ENCODE measurements around the gene PLS3.
"Not testable (repeated sequence)": the region's sequence is repeated elsewhere in the genome, so short reads cannot be mapped to it uniquely, and the experiment has no call there.

PLS3 gene, protein sequence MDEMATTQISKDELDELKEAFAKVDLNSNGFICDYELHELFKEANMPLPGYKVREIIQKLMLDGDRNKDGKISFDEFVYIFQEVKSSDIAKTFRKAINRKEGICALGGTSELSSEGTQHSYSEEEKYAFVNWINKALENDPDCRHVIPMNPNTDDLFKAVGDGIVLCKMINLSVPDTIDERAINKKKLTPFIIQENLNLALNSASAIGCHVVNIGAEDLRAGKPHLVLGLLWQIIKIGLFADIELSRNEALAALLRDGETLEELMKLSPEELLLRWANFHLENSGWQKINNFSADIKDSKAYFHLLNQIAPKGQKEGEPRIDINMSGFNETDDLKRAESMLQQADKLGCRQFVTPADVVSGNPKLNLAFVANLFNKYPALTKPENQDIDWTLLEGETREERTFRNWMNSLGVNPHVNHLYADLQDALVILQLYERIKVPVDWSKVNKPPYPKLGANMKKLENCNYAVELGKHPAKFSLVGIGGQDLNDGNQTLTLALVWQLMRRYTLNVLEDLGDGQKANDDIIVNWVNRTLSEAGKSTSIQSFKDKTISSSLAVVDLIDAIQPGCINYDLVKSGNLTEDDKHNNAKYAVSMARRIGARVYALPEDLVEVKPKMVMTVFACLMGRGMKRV

DNA sequence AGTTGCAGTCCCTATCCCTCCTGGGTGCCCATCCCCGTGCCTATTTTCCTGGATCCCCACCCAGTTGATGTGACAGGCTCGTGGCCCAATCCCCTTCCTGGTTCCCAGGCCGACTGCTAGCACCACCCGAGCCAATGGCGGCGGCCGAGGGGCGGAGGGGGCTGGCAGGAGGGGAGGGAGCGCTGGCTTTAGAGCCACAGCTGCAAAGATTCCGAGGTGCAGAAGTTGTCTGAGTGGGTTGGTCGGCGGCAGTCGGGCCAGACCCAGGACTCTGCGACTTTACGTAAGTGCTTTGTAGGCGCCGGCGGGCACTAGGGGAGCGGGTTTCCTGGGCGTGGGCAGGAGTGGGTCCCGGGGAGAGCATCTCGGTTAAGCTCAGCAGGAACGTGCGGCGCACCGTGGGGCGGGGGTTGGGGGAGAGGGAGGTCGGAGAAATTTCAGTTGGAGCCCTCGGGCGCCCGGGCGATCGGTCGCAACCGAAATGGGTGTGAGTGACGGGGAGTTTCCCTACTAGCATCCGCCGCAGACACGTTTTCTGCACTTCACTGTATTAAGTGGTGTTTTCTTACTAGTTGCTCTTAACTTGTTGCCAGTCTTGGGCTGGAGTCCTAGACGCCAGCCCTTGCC is at the start of gene PLS3:
TSS of gene PLS3 (plus strand) at position 197 of the 627 bp plus-strand sequence. CDS start 49,077 bp downstream, outside the sequence.
- peak; percentile 79 for DNase-seq (ENCODE audit: low spot score)

DNA sequence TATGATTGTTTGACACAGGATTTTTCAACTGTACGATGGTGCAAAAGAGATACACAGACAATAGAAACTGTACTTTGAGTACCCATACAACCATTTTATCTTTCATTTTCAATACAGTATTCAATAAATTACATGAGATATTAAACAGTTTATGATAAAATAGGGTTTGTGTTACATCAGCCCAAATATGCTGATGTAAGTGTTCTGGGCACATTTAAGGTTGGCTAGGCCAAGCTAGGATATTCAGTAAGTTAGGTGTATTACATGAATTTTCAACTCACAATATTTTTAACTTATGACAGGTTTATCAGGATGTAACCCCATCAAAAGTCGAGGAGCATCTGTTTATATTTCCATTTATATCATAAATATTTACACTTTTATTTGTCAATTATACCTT is 42.9 kb upstream of the PLS3 start:
- no peak for DNase-seq (ENCODE audit: low spot score)

DNA sequence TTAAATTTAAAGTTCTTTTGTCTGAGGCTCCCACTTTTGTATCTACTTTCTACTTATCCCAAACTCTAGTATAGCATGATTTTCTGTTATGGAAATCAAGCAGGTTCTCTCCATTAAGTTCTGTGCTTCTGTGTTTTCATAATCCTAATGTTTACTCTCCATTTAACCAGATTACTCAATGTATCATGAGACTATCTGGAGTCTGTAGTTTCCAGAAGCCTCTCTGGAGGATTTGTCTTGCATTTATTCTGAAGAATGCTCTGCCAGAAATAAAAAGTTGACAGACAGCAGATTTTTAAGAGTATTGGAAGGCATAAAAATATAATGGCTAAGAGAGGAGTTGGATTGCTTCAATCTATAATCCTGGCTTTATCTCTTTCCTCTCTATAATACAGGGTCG is 39.2 kb upstream of the PLS3 start:
- DNase-seq (ENCODE audit: low spot score): no peak

DNA sequence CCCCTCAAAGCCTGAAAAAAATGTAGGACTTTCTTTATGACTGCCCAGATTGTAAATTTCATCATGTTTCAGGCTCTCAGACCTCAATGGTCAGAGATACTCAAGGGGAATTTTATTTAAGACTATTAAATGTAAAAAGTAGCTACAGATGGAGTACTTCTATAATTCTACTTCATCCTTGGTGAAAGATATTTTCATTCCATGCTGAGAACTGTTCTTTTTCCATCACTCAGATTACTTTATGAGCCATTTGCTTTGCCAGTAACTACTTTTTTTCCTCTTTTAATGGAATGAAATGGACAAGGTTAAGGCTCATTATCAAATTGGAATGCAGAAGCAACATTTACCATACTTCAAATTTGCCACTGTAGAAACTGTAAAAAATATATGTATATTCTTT is 38.0 kb upstream of the PLS3 start:
- no peak for DNase-seq (ENCODE audit: low spot score)

DNA sequence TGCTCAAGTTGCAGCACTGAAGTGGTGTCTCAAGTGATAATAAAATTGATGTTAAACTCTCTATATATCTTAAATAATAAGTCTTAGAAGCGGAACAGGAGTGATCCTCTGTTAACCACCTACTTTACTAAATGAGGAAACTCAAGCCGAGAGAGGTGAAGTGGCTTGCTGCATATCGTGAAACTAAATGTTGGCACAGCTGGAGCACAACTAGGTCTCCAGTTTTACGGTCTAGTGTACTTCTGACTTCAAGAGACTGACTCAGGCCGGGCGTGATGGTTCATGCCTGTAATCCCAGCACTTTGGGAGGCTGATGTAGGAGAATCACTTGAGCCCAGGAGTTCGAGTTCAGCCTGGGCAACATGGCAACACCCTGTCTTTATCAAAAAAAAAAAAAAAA is 35.5 kb upstream of the PLS3 start:
- no peak for DNase-seq (ENCODE audit: low spot score)

DNA sequence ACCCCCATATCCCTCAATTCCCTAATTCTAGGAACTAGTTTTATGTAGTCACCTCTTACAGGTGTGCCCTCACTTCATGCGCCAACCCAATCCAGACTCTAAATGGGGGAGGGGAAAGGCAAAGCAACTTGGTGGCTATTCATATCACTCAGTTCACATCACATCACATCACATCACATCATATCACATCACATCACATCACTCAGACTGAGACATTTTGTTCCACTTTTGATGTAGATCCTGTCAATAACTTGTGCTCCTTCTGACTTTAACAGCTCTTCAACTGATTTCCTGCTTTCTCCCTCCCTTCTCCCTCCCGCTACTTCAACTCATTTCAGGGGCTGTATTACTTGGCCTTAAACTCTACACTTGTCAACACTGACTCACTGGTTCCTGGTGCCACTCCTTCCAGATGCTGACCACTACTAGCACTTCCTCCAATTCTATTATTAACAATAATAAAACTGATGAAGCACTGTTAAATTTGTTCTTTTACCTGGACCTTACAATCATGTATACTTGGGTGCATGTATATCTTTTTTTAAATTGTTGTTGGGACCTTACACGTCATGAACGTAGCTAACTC is 29.1 kb upstream of the PLS3 start:
- DNase-seq (ENCODE audit: low spot score): no peak

DNA sequence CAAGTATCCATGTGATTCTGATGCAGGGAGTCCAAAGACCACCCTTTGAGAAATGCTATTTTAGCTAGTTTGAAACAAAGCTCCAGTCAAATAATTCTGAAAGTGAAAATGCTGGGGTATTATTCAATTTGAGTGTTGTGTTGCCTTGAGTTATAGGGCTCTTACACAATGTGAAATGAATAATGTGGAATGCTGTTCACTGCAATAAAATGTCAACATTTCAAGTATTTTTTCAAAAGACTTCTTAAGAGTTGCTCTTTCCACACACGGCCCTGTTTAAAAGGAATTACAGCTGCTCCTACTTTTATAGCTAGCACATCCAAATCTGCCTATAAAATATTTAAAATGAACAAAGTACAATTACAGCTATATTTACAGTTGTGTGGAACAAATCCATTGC is 27.5 kb upstream of the PLS3 start:
- no peak for DNase-seq (ENCODE audit: low spot score)

DNA sequence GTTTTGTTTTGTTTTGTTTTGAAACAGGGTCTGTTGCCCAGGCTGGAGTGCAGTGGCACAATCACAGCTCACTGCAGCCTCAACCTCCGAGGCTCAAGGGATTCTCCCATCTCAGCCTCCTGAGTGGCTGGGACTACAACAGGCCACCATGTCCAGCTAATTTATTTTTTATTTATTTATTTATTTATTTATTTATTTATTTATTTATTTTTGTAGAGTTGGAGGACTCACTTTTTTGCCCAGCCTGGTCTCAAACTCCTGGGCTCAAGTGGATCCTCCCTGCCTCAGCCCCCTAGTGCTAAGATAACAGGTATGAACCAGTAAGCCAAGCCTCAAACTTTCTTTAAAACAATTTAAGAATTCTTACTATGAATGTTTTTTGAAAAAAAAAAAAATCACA is 26.6 kb upstream of the PLS3 start:
- DNase-seq (ENCODE audit: low spot score): no peak

DNA sequence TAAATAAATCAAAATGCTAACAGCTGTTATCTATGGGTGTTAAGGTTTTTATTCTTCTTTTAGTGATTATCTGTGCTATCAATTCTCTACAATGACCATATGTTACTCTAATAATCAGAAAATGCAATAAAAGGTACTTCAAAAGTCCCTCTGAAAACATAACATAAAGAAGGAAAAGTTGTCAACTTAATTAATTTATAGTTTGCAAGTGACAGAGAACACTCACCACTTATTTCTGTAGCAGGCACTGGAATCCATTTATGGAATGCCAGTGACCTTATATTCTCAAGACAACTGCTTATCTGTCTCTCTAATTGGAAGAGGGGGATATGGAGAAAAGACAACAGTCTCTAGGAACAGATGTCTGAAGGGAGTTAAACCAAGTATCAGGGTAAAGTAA is 25.6 kb upstream of the PLS3 start:
- DNase-seq (ENCODE audit: low spot score): no peak

DNA sequence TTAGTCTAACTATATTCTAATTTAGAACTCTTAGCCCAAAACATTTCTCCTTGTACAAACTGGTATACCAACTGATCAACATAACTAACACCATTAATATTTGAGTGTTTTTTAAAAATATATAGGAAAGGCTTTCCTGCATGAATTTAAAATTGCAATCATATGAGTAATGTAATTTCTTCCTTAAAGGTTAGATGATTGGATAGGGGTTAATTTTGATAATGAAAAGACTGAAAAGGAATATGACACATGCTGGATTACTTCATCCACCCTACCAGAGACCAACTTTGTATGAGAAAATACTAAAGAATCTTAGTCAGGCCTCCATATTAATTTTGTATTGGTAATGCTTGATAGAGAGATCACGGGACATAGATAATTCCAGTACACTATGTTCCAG is 25.1 kb upstream of the PLS3 start:
- no peak for DNase-seq (ENCODE audit: low spot score)

DNA sequence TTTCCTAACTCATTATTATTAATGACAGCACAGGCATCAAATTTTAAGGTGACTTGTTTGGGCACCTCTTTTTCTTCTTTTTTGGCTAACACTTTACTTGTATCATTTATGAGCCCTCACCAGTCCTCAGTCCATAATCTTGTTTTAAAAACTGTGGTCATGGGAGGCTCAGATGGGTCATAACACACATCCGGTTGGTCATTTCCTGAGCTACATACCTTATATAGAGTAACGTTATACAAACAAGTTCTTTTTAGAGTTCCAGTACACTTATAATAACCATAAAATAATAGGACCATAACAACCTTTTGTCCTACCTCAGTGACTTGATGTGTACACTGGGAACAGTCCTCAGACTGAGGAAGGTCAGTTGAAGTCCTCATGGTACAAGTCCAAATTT is 21.1 kb upstream of the PLS3 start:
- no peak for DNase-seq (ENCODE audit: low spot score)

DNA sequence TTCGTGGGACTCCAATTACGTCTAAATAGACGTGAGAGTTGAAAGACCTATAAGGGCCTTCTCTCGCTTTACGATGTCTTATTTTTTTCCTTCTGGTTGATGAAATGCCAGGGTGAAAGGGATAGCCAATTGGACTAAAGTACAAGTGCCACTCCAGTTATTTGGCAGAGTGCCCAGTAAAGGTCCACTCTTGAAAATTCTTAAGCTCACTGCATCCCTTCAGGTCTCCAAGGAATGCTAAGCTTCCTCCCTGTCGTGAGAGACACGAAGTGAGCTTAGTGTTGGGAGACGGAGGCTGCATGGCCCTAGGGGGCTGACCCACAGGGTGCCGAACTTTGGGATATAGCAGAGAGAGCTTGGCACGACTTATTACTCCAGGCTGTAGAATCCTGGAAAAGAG is 19.9 kb upstream of the PLS3 start:
- not testable (repeated sequence) for DNase-seq (ENCODE audit: low spot score)

DNA sequence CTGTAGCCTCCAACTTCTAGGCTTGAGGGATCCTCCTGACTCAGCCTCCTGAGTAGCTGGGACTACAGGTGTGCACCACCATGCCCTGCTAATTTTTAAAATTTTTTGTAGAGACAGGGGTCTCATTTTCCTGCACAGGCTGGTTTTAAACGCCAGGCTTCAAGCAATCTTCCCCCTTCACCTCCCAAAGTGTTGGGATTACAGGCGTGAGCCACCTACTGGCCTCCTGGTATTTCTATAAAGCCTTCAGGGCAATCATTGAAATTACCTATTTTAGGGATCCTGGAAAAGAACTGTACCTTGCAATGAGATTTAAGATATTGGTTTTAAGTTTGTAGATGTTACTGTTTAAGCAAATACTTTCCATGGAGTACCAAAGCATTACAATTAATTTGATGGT is 13.5 kb upstream of the PLS3 start:
- DNase-seq (ENCODE audit: low spot score): no peak

DNA sequence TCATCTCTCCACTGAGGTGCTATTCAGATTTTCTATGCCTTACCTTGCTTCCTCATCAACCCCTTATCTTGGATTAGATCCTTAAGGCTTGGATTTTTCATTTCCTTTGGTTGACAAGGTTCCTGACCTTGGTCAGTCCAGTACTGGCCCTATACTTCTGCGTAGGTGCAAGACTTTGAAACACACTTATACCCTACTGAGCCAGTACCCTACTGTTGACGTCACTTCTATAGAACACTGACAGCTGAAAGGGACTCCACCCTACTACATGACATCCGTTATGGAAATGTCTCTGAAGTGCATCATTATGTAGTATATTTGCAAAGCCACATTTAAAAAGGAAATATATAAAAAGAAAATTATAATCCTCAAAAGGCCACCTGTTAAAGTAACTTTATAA is 12.0 kb upstream of the PLS3 start:
- no peak for DNase-seq (ENCODE audit: low spot score)

DNA sequence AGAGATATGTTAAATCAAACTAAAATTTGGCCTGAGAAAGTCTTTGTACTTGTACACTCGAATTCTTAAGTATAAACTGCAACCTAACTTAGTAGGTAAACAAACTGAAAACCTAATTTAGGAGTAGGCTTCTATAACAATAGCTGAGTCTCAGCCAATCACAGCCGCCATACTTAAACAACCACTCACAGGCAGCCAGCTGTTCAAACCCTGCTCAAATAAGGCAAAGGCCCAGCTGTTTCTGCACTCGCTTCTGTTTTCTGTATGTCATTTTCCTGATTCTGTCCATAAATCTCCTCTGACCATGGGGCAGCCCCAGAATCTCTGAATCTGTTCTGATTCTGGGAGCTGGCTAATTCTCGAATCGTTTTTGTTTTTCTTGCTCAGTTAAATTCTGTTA is 7.8 kb upstream of the PLS3 start:
- DNase-seq (ENCODE audit: low spot score): no peak

DNA sequence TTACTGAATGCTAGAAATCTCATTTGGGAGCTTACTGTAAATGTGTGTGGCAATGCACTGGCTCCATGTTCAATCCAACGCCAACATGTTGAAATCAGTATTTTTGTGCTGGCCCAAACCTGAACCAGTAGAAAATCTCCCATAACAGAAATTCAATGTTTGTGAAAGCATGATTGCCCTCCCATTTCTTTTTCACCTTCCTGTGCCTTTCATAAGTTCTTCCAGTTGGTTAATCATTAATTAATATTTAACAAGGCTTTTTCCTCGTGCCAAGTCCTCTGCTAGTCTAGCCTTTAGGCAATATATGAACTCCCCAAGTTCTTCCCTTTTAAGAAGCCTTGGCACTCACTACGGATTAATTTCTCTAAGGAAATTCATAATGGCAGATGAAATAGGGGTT is 1.3 kb upstream of the PLS3 start:
- no peak for DNase-seq (ENCODE audit: low spot score)

DNA sequence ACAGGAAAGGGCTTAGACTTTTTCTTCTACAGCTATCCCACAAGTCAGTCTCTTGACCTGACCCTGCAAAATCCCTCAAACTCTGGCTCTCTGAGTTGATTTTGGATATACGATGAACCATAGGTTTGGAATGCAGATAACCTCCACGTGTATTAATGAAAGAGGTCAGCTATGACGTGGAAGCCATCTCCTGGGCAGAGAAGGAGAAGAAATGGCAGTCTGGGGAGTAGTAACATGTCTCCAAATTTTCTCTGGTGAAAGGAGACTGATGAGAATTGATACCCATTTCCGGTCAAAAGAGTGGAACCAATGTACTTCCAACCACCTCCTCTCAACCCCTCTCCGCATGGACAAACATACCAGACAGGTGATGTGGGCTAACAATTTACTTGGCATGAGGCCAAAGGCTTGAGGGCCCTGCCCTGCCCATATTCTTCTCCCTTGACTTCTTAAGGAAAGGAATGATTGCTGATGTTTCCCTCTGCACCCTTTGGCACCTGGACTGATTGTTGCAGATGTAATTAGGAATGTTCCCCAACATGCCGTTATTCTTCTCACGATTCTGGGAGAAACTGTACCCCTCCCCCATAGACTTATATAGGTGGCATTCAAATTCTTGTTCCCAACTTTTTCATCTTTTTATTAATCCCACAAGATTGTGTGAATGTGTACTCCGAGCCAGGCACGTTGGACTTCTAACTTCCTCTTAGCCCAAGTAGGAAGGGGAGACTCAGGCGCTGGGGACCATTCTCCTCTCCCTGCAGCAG is 580 bp upstream of the PLS3 start:
- no peak for DNase-seq (ENCODE audit: low spot score)

DNA sequence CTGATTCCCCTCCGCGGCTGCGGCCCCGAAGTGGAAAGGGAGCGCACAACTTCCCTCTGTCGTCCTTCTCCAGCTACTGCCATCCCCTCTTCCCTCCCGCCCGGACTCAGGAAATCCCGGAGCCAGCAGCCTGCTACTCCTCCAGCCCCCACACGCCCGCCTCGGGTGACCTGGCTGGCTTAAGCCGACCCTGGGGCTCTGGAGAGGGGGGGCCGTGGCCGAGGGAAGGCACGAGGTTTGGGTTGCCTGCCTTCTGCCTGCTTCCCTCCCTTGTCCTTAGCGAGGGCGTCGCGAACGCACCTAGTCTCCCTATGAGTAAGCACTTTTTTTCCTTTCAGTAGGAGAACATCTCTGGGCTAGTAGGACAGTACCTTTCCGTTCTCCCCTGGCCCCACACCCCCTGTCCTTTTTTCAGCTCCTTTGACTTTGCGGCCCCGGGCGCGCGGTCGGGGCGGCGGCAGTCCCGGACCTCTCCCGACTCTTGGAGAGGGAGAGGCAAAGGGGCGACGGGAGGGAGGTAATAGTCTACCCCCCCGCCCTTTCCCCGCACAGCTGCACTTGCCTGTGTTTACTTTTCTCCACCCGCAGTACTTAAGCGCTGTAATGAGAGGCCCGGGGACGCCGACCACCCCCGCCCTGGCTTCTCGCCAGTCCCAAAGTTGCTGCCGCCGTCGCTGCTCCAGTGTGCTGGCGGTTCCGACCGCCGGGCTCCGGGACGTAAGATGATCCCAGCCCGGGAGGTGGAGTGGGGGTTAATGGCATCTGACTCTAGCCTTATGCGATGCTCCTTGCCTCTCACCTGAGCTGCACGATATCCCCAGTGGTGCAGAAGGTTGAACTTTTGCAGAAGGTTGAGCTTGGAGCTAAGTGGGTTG is 868 bp downstream of the PLS3 start:
- DNase-seq (ENCODE audit: low spot score): peak; percentile 39

DNA sequence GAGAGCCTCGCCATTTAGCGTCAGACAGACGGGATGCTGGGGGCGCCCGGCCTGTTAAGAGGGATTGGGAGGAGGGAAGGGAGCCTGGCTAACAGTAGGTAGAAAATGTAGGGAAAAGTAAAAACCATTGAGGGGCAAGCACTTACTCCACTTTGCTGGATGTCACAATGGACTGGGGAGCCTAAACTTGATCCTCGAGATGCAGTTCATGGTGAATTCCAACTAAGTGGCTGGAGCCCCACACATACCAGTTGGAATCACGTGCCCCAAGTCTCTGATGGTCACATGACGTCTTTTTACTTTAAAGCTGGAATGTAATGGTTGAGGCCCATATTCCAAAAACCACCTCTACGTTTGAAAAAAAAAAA is 1.5 kb downstream of the PLS3 start:
- no peak for DNase-seq (ENCODE audit: low spot score)

DNA sequence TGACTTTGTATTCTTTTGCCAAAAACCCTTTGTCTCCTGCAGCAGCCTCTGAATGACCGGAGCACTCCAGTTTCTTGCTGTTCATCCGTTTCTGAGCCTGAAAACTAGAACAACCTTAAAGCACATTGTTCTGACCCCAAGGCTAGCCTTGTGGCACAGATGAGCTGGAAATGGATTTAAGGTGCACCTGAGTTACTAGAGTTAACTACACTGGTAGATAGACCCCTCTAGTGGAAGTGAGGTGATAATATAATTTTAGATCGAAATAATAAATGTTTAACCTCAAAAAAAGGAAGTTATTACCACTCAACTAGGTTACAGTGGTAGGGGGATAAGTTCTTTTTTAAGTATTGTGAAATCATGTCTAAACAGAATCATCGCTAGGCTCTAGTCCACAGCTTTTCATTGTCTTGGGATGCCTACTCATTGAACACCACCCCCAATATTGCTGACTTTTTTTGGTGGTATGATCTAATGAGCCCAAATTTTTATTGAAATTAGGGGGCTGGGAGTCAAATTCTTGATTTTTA is 2.7 kb downstream of the PLS3 start:
- DNase-seq (ENCODE audit: low spot score): no peak

DNA sequence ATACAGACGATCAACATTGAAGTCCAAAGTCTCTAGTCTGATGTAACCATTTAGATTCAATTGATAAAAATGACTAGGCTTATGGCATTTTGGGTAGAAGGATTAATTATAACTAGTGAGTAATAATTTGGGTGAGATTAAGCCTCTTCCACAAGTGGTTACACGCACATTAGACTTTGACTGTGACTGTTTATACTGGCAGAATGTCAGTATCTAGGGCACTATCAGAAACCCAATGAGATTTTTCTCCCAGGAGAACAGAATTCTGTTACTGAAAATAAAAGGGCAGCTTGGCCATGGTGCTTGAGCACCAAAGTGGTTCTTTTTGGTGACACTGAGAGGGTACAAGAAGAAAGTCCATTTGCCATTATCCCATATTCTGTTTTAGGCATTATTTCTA is 3.3 kb downstream of the PLS3 start:
- no peak for DNase-seq (ENCODE audit: low spot score)

Measured in putamen (tissue), 1 donor.